ENCODE data around the gene AQP9.

GRCh38 chr15:58203537-58203936 lies 65.4 kb downstream of the AQP9 start:
- TF ChIP-seq POLR2A (IDR thresholded peaks at IDR 0.05) (no peak), POLR2AphosphoS5 (IDR thresholded peaks at IDR 0.05) (no peak), CTCF (IDR thresholded peaks at IDR 0.05) (no peak)

Data from upper lobe of left lung (tissue), 4 donors.